Ascending aorta (tissue), 2 donors: ENCODE measurements around the gene NOL9. TPM values are rescaled to one million over a fixed set of nuclear protein-coding genes. Genes with fewer than 3 reads are reported as not detected.
"Not testable (repeated sequence)": the region's sequence is repeated elsewhere in the genome, so short reads cannot be mapped to it uniquely, and the experiment has no call there.

ENCODE experiments used
- DNase-seq, 2 donors: peaks; one replicate each; pipeline ENCODE4 v3.0.0-alpha.2; 2019; ENCODE audit warnings: low spot score in 2 of 2
- H3K27ac ChIP-seq, 2 donors: fragments of 200-600 bp; sonication (generic); one replicate each; pipeline ENCODE4 v1.5.1; 2016 to 2017; ENCODE audit warnings: mild to moderate bottlenecking in 1 of 2
- H3K27me3 ChIP-seq: fragments of 200-600 bp; sonication (generic); one replicate; pipeline ENCODE4 v1.5.1; 2017
- H3K36me3 ChIP-seq, 2 donors: fragments of 200-600 bp; sonication (generic); one replicate each; pipeline ENCODE4 v1.5.1; 2016
- H3K4me1 ChIP-seq, 2 donors: fragments of 200-600 bp; sonication (generic); one replicate each; pipeline ENCODE4 v1.5.1; 2016 to 2017; ENCODE audit warnings: mild to moderate bottlenecking in 1 of 2
- H3K4me3 ChIP-seq, 2 donors: fragments of 200-600 bp; sonication (generic); one replicate each; pipeline ENCODE4 v1.5.1; 2016 to 2017; ENCODE audit warnings: mild to moderate bottlenecking in 1 of 2
- H3K9me3 ChIP-seq, 2 donors: fragments of 200-600 bp; sonication (generic); one replicate each; pipeline ENCODE4 v1.5.1; 2016
- CTCF ChIP-seq, 3 experiments: fragments of 200-600 bp in 2 of 3; fragments of 450-650 bp in 1 of 3; sonication (generic) in 2 of 3; IDR thresholded peaks; one replicate each; pipeline ENCODE4 v1.5.1; 2016 to 2019; ENCODE audit warnings: antibody characterized with exemption in 3 of 3, mild to moderate bottlenecking in 1 of 3, moderate library complexity in 1 of 3
- intact Hi-C: fragments of 100-400 bp; cut with DNase I; formaldehyde crosslinking; loops from one replicate; pipeline ENCODE4 v1.15.1; 2023
- total RNA-seq: library from RNA; depleted of rRNA; stranded (reverse); fragments of >200 nt; gene quantifications from one replicate; pipeline ENCODE4 v1.1.0, GENCODE V29; 2016

Gene NOL9
- total RNA-seq, 1 donor from 2014 or later, result 31.0 TPM

GRCh38 chr1:6601049-6601922, 47.0 kb upstream of the NOL9 start:
- no peaks in the 10 kb centered on the region for H3K27me3 ChIP-seq
- no peak for TF ChIP-seq CTCF (IDR thresholded peaks at IDR 0.05)
- H3K9me3 ChIP-seq, result no peaks in the 10 kb centered on the region
- intact Hi-C loops, result loop anchor here (1.0 to 2.0 kb wide), 4 partner anchors 22 to 46 kb away; partner anchors contain the start of genes NOL9, TAS1R1 and ZBTB48
- H3K36me3 ChIP-seq, result peaks cover 32 to 35% of the 10 kb centered on the region in 2 donors
- peaks cover 23 to 50% of the 10 kb centered on the region in 2 donors for H3K4me1 ChIP-seq
- H3K27ac ChIP-seq, result peak overlapping the region; percentile 98 to 99
- DNase-seq, result peak; percentile 86 to 95
- H3K4me3 ChIP-seq, result peak overlapping the region; percentile 92 to 95

DNA sequence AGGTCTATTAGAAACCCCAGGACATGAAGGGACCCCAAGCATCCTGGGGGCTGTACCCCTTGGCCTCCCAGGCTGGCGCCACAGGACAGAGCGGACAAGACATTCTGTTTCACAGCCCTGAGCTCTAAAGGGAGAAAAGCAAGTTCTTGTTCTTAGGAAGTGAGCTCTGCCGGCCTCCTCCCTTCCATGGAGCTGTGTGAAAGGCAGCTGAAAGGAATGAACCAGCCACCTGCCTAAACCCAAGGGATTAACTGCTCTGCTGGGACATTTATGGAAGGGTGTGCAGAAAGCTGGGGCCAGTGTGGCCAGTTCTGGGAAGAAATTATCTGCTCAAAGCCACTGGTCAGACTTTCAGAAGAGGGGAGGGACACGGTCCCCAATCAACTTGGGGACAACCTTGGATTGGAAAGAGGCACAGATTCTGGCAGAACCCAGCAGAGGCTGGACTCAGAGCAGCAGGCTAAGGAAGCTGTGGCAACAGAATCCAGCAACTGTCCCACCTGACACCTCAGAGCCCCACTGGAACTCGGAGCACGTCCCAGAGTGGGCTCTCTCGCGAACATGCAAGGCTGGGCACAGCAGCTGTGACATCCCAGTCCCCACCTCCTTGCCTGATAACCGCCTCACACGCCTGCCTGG, 46.2 kb upstream of the NOL9 start:
- intact Hi-C loops, result loop anchor here (1.0 to 2.0 kb wide), 4 partner anchors 21 to 46 kb away; partner anchors contain the start of genes NOL9, TAS1R1 and ZBTB48
- Histone ChIP-seq H3K36me3 (peaks cover 37 to 42% of the 10 kb centered on the region in 2 donors), H3K4me3 (peak overlapping the region; percentile 92 to 95), H3K27me3 (no peaks in the 10 kb centered on the region), H3K9me3 (no peaks in the 10 kb centered on the region), H3K27ac (peak overlapping the region; percentile 98 to 99), H3K4me1 (peaks cover 23 to 58% of the 10 kb centered on the region in 2 donors)
- no peak for DNase-seq
- no peak for TF ChIP-seq CTCF (IDR thresholded peaks at IDR 0.05)

GRCh38 chr1:6599991-6600390, 45.7 kb upstream of the NOL9 start:
- H3K9me3 ChIP-seq, H3K27me3 ChIP-seq, DNase-seq: not testable (repeated sequence)
- Histone ChIP-seq H3K4me1 (peaks cover 23 to 55% of the 10 kb centered on the region in 2 donors), H3K27ac (peak overlapping the region; percentile 98 to 99), H3K4me3 (peak overlapping the region; percentile 92 to 95), H3K36me3 (peaks cover 42 to 48% of the 10 kb centered on the region in 2 donors)
- intact Hi-C loops, result loop anchor here (2.0 kb wide), 1 partner anchor 45 kb away; the partner anchor contains the start of genes NOL9 and TAS1R1

DNA sequence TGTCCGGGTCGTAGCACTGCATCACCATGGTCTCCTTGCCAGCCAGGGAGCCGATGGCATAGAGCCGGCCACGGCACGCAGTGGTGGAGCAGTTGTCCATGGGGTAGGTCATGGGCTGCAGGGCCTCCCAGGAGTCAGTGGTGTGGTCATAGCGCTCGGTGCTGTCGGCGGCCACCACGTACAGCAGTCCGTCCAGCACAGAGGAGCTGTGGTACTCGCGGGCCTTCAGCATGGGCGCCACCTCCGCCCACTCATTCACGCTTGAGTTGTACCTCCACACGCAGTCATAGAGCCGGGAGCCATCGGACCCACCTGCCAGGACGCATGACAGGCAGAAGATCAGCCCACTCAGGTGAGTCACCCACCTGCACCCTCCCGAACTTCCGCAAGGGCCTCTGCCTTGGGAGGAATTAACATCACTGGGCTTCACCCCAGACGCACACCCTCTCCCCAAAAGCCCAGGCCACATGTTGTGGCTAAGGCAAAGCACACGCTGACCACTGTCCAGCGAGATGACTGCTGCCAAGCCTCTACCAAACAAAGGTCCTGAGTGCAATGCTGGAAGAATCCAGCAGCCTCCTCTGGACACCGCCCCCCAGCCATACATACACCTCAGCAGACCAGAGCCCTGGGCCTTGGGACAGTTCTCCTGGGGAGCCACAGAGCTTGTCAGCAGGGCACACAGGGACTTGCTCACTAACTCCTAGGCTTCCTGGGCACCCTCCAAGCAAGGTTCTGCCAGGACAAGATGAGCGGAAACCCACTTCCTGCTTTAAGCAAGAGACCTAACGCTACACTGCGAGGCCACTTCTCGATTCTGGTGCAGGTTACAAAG, 45.0 kb upstream of the NOL9 start:
- DNase-seq, result no peak
- Histone ChIP-seq H3K27ac (peak overlapping the region; percentile 98 to 99), H3K27me3 (no peaks in the 10 kb centered on the region), H3K36me3 (peaks cover 49 to 54% of the 10 kb centered on the region in 2 donors), H3K4me3 (peak overlapping the region; percentile 92 to 95), H3K9me3 (no peaks in the 10 kb centered on the region), H3K4me1 (peaks cover 23 to 50% of the 10 kb centered on the region in 2 donors)
- TF ChIP-seq CTCF (IDR thresholded peaks at IDR 0.05), result no peak
- intact Hi-C loops, result no loop called here

DNA sequence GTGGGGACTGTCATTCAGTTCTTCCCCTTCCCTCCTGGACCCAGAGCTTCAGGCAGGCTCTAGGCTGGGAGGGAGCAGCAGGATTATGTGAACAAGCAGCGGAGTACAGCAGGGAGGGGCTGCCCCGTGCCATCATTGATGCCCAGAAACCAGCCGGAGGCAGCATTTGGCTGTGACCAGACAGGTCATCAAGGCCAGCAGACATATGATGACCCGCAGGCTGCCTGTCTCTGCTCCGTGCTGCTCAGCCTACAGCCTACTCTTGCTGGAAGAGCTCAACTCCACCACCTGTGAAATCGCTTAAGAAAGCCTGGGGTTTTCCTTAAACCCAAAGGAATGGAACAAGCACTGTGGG, 43.4 kb upstream of the NOL9 start:
- intact Hi-C loops, result no loop called here
- H3K36me3 ChIP-seq, result peaks cover 65 to 70% of the 10 kb centered on the region in 2 donors

More for the DNA sequence above, 43.4 kb upstream of the NOL9 start:
- Histone ChIP-seq H3K4me3 (peak overlapping the region in 1 of 2 donors; percentile 95), H3K4me1 (peaks cover 27 to 49% of the 10 kb centered on the region in 2 donors), H3K9me3 (no peaks in the 10 kb centered on the region), H3K27me3 (no peaks in the 10 kb centered on the region), H3K27ac (peak overlapping the region; percentile 98 to 99)
- TF ChIP-seq CTCF (IDR thresholded peaks at IDR 0.05), result no peak
- DNase-seq, result no peak
